HG02852 (cell line): ENCODE measurements around the gene DNAAF6.
A peak's percentile ranks its signal among the peaks of the same experiment; 100 is the strongest.
"Not testable (repeated sequence)": the region's sequence is repeated elsewhere in the genome, so short reads cannot be mapped to it uniquely, and the experiment has no call there.

Experiments used
- ATAC-seq: cut with Tn5 transposase; IDR thresholded peaks from one replicate; pipeline ENCODE4 v1.9.1; 2021; ENCODE audit warnings: mild to moderate bottlenecking, moderate library complexity; ENCODE audit not compliant: unreplicated experiment

DNAAF6 gene

GRCh38 chrX:107205770-107206696 lies at the start of gene DNAAF6, which contains the start of gene NUP62CL:
DNAAF6 (plus strand) TSS chrX:107206611; CDS start chrX:107212876, 6,265 bp downstream.
NUP62CL (minus strand) TSS chrX:107206433; CDS start chrX:107175146, 31,287 bp downstream.
- peak; percentile 92 for ATAC-seq

GRCh38 chrX:107157618-107158017 lies 48.8 kb upstream of the DNAAF6 start:
- not testable (repeated sequence) for ATAC-seq

DNA sequence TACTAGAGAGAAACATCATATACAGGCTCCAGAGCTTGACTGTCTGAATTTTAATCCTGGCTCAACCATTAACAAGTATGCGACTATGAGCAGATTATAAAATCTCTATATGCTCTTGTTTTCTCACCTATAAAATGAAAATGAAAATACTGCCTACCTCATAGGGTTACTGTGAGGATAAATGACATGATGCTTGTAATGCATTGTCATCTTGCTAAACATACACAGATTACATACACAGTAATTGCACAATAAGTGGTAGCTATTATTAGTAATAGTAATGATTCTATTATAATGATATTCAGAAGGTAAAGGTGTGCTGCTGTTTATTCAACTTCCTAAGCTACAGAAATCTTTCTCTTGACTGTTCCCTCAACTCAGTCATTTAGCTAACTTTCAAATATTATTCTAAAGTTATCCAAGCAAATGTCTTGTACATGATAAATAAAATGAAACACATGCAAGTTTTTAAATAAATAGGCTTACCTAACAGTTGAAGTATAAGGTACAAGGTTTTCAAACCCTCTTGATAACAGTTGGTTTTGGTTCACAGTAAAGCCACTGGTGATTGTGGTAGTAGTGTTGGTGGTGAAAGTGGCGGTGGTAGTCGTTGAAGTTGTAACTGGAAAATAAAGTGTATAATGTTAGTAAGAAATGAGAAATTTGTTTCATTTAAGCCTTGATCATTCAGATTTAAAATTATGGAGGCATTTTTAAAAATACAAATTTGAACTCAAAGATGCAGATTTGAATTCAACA lies 39.1 kb upstream of the DNAAF6 start:
- ATAC-seq = no peak

DNA sequence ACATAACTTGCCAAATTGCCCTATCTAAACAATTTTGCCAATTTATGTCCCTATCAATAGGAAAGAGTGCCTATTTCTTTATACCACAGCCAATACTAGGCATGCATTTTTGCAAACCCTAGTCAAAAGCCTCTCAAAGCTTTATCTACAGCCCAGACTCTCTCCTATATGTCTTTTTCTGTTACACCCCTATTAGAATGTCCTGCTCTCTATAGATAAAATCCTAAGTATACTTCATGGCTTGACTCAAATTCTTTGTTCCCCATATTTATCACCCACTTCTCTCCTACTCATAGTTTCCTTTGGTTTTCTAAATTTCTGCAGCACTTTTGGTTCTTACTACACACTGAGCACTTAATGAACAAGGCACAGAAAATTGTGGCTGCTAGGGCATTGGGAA lies 38.2 kb upstream of the DNAAF6 start:
- ATAC-seq = no peak

DNA sequence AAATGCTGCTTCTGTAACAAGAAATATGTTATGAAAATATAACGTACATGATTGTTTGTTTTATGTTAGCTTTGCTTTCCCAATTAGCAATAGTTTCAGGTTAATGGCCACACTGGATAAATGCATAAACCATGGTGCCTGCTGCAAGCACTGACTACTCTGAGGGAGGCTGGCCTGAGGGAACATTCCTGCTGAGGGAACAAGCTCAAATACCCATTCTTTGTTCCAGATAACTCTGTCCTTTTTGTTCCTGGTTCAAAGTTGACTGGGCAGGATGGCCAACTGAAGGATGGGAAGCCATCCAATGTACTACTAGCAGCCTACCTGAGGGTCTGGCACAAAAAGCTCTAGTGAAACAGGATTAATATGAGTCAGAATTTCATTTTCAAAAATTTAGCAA lies 37.7 kb upstream of the DNAAF6 start:
- no peak for ATAC-seq

DNA sequence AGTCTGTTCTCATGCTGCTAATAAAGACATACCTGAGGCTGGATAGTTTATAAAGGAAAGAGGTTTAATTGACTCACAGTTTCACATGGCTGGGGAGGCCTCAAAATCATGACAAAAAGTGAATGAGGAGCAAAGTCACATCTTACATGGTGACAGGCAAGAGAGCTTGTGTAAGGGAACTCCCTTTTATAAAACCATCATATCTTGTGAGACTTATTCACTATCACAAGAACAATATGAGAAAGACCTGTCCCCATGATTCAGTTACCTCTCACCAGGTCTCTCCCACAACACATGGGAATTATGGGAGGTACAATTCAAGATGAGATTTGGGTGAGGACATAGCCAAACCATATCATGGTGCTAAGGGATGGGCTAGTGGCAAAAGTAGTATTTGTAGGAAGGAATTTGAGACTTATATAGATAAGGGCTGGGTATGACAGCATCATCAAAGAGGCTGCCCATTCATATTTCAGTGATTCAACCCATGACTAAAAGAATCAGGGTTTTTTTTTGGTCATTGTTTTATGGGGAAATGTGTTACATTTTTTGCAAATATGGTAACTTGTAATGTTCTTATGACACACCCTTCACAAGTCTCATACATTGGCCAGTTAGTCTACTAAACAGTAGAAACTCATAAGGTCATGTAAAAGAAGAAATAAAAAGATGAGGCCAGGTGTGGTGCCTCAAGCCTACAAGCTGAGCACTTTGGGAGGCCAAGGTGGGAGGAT lies 34.9 kb upstream of the DNAAF6 start:
- no peak for ATAC-seq

DNA sequence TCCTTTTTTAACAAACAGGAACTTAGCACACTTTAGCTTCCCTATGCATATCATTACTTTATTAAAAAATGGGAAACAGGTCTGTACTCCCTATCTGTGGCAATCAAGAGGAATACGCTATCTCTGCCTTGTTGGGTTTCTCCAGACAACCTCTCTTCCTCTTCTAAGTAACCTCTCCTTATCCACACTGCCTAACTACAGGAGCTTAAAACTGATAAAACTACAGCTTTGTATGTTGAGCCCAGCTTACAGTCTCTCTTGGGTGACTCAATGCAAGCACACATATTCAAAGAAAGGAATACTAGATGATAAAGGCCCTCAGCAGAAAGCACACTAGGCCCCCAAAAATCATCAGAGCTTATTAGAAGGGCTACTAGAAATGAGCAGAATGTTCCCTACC lies 9.1 kb upstream of the DNAAF6 start:
- ATAC-seq = no peak

GRCh38 chrX:107198074-107198473 lies 8.3 kb upstream of the DNAAF6 start:
- ATAC-seq = not testable (repeated sequence)

- ATAC-seq = no peak
Measured at GRCh38 chrX:107199491-107199890, 6.9 kb upstream of the DNAAF6 start.

DNA sequence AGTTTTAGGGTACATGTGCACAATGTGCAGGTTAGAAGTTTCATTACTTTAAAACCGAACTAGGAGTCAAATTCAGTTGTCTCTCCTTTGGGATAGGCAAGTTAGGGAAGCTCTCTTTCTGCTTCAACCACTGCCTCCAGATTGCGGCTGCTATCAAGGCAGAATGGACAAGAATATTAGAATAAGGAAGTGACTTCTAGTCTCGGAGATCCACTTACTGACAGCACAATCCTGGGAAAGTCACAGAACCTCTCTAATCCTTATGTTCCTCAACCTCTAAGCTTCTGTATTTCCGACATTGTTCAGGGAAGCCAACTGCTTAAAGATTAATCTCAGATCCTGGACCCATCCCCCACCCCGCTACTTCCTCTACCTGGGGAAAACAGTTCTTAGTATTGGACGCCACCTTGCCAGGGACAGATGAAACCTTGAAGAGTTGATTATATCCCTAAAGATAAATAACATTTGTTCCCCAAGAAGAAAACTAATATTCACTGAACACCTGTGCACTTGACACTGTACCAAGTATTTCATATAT lies 2.3 kb upstream of the DNAAF6 start:
- no peak for ATAC-seq

DNA sequence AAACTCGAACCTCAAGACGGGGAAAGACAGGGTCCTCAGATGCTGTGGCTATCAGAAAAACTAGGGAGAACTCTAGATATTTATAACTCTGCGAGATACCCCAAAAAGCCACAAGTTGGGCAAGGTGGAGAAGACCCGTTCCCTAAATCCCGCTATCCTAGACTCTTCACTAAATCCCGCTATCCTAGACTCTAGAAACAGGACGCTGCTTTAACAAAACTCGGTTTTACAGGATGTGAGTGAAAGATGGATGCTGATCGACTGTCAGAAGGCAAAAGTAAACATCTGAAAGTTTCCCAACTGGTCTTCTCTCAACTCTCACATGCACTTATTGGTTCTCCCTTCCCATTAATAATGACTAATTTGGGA lies 270 bp downstream of the DNAAF6 start:
- no peak for ATAC-seq

DNA sequence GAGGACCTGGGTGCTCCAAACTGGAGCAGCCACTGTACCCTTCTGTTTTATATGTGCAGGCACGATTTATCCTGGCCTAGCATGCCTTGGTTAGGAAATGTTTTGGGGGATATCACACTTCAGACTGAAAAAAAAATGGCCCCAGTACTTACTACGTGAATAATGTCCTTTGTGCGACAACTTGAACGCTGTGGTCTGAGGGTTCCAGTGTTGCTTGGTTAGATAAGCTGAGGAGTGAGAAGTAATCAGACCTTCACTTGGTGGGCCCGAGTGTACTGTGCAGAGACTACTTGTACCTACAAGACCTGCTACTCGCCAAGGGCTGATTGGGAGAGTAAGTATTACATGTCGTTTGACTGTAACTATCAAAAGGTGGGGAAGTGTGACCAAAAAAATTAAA lies 678 bp downstream of the DNAAF6 start:
- ATAC-seq = no peak

GRCh38 chrX:107207943-107208342 lies 1.5 kb downstream of the DNAAF6 start:
- no peak for ATAC-seq

DNA sequence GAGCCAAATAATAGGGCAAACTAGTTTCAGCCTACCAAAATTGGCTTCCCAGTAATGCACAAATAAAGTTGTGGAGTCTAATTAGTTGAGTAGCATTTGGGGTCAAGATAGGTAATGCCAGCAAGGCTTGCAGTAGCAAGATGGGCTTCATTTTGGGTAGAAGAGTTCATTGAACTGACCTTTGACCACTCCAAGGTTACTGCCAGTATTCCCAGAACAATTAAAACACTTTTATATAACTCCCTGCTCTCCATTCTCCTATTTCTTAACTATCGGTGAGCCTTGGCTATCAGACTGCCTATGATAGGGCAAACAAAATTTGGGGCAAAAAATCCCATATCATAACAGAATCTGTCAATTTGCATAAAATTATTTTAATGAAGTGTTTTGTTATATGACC lies 7.1 kb downstream of the DNAAF6 start:
- no peak for ATAC-seq

DNA sequence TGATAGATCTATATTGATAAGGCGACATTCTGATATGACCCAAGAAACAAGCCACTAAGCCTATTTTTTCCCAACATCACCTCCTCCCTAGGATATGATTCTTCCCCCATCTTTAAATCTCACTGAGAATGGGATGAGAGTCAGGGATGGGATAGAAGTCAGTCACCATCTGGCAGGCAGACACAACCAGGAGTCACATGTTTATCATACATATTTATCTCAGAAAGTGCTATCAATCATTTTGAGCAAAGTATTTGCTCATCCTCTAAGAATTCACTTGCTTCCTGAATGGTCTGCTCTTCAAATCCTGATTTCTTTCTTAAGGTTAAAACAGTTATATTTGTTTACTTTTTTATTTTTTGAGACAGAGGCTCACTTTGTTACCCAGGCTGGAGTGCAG lies 20.3 kb downstream of the DNAAF6 start:
- ATAC-seq = no peak

DNA sequence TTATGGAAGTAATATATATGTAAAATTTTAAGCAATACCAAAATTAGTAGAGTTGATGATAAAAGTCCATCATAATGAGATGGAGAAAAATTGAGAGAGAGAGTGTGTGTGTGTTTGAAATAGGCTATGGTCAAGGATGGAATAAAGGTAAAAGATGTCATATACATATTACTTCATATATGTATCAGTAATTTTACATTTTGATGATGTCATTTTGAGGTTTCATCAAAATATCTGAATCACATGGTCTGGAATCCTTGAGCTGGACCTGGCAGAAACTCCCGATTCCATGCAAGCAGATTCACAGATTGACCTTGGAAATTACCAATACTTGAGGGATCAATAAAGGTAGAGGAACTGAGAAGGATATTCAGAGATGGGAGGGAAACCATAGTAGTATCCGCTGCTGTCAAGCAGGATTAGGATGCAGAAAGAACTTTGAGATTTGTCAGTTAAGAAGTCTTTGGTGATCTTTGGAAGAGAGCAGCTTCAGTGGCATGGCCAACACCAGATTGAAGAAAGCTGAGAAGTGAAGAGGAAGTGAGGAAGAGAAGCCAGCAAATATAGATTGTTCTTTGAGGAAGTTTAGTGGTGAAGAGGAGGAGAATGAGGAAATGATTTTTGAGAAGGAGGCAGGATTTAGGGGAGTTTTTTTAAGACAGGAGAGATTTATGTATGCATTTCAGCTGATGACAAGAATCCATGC lies 21.5 kb downstream of the DNAAF6 start:
- no peak for ATAC-seq

DNA sequence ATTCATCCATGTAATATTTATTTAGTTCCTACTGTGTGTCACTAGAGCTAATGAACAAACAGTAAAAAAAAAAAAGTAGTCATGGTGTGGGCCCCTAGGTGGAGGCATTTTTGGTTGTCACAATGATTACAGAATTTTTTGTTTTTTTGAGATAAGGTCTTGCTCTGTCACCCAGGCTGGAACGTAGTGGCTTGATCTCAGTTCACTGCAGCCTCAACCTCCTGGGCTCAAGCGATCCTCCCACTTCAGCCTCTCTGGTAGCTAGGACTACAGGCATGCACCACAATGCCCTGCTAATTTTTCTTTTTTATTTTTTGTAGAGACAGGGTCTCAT lies 22.0 kb downstream of the DNAAF6 start:
- ATAC-seq = no peak

- no peak for ATAC-seq
Measured at GRCh38 chrX:107272431-107272921, 66.1 kb downstream of the DNAAF6 start.

DNA sequence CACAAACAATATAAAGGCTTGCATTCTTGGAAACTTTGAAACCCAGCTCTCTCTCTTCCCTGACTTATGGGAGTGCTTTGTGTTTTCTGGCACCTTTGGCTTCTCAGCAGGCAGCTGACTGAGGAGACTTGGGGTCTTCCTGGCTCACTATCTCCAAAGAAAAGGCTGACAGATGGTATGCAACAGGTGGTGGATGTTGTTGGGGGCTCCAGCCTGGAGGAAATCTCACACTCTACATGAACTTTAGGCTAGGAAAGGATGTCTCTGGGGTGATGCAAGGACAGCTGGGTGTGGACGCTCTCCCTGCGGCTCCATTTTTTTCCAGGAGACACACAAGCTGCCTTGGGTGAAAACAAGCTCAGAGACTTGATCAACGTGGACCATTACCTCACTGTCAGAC lies 67.4 kb downstream of the DNAAF6 start:
- ATAC-seq = no peak

DNA sequence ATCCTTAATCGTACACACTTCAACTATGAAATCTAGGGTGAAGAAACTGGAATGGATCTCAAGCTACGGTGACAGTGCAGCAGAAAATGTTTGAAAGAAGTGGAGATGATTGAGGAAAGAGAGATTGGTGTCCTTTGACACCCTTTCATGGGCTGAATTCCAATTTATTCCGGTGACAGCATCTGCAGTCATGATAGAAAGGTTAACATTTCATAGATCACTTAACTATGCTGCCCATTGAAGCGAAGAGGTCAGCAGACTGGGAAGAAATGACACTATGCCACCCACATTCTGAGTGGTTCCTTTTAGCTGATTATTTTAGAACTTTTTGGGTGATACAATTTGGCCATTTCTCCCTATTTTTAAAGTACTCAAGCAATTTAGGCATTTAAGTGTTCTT lies 82.3 kb downstream of the DNAAF6 start:
- ATAC-seq = no peak
